Spleen (tissue), 7 donors: ENCODE results near the gene SERPINA1.

Experiments
- CTCF ChIP-seq, 11 experiments: fragments of 200-600 bp in 7 of 11; fragments of 450-650 bp in 4 of 11; sonication (generic) in 4 of 11; IDR thresholded peaks in 8 of 11; conservative IDR thresholded peaks in 3 of 11; 1 replicate in 7 of 11; 2 replicates in 4 of 11; pipeline versions ENCODE4 v1.4.0 to v1.8.0; 2016 to 2021; ENCODE audit warnings: antibody characterized with exemption in 11 of 11, inconsistent platforms in 4 of 11, mild to moderate bottlenecking in 1 of 11
- POLR2A ChIP-seq, 3 donors: fragments of 450-650 bp; IDR thresholded peaks; one replicate each; pipeline ENCODE4 v1.5.1; 2017; ENCODE audit warnings: antibody characterized with exemption in 3 of 3, mild to moderate bottlenecking in 1 of 3
- donor health status: DM: no; HTN: no; CAD: no; lungs with moderate emphysema.
- donor health status: DM: no; HTN: no; CAD: no.
- donor health status: DM: no; HTN: no; CAD: no.

- no peak for TF ChIP-seq CTCF (IDR thresholded peaks at IDR 0.05 in 8 of 11, conservative IDR thresholded peaks at IDR 0.05 in 3 of 11)
- no peak for TF ChIP-seq POLR2A (IDR thresholded peaks at IDR 0.05)
Observed at GRCh38 chr14:94395282-94395887, 7.0 kb upstream of the SERPINA1 start.
